NCI-H69 (cell line): ENCODE data around the gene SETD1A.

Experiments
- DNase-seq: peaks from one replicate; lab custom pipeline; 2025; lab: John Stamatoyannopoulos, UW

The SETD1A gene

DNA sequence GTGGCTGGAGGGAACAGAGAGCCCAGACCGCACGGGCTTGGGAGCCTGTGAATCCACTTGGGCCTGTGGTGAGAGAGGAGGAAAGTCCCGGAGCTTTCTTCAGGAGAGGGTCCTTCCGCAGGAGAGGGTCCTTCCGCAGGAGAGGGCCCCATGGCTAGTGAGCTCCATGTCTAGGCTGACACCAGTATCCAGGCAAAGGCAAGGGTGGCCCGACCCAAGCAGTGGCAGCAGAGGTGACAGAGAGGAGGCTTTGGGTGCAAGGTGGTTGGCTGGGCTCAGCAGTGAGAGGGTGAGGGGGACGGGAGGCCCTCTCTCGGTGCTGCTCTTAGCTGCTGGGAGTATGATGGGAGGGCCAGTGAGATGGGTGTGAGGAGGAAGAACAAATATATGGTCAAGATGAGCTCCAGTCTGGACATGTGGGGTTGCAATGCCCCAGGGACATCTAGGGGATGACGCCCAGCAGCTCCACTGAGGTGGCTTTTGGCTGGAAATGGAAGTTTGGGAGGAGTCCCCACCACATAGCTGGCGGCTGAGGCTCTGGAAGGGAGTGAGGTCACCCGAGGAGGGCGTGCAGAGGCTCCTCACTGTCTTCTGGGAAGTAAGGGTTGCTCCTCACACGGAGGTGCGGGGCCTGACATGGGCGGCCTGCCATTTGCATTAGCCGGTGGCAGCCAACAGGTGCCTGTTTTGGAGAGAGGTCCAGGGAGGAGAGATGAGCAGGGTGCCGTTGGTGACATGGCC lies 25.2 kb downstream of the SETD1A start:
- no peak for DNase-seq

DNA sequence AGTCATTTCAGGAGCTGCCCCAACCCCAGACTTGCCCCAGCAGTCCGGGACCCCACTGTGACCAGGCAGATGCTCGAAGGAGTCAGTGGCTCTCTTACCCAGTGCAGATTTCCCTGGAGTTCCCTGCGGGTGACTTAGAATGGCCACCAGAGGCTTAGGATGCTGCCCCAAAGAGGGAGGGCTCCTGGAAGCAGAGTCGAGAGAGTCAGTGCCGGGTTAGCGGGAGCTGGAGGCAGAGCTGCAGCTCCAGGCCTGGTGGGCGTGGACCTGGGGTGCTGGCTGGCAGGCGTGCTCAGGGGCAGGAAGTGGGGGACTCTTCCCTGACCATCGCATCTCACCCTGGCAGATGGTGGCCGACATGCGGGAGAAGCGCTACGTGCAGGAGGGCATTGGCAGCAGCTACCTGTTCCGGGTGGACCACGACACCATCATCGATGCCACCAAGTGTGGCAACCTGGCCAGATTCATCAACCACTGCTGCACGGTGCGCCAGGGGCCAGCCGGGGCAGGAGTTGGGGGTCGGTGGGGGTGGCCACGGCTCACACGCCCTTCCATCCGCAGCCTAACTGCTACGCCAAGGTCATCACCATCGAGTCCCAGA lies 25.8 kb downstream of the SETD1A start:
- DNase-seq = no peak

DNA sequence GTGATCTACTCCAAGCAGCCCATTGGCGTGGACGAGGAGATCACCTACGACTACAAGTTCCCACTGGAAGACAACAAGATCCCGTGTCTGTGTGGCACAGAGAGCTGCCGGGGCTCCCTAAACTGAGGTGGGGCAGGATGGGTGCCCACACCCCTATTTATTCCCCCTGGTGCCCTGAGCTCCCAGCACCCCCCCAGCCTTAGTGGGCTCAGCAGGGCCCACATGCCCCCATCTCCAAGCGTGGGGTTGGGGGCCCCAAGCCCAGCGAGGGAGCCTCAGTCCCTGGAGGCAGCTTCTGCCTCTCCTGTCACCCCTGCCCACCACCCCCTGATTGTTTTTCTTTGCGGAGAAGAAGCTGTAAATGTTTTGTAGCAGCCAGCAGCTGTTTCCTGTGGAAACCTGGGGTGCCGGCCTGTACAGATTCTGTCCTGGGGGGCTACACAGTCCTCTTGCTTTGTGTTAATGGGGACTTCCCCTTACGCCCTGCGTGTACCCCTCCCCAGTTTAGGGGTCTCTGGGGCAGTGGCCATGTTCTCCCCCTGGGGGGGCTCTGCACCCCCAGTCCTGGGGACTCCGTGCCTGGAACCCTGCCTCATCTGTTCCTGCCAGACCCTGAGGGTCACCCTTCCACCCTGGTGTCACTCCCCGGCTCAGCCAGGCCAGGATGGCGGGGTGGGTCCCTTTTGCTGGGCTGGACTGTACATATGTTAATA lies 26.5 kb downstream of the SETD1A start:
- DNase-seq = no peak

- DNase-seq = peak; percentile 83
Measured at GRCh38 chr16:30984669-30985400, 27.3 kb downstream of the SETD1A start, which contains the start of gene HSD3B7. HSD3B7 (plus strand) TSS chr16:30985207; CDS start chr16:30985659, 452 bp downstream.

GRCh38 chr16:30985401-30986128 lies 28.0 kb downstream of the SETD1A start:
- DNase-seq = peak; percentile 67

- DNase-seq = no peak
Measured at GRCh38 chr16:30986129-30986991, 28.8 kb downstream of the SETD1A start.

DNA sequence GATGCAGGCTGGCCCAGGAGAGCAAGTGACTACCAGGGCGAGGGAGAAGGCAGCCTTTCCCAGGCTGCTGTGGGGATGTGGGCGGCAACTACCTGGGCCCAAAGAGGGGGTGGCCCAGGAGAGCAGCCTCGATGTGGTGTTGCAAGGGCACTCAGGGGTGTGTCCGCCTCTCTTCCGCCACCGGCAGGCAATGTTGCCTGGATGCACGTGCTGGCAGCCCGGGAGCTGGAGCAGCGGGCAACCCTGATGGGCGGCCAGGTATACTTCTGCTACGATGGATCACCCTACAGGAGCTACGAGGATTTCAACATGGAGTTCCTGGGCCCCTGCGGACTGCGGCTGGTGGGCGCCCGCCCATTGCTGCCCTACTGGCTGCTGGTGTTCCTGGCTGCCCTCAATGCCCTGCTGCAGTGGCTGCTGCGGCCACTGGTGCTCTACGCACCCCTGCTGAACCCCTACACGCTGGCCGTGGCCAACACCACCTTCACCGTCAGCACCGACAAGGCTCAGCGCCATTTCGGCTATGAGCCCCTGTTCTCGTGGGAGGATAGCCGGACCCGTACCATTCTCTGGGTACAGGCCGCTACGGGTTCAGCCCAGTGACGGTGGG lies 30.1 kb downstream of the SETD1A start:
- no peak for DNase-seq

DNA sequence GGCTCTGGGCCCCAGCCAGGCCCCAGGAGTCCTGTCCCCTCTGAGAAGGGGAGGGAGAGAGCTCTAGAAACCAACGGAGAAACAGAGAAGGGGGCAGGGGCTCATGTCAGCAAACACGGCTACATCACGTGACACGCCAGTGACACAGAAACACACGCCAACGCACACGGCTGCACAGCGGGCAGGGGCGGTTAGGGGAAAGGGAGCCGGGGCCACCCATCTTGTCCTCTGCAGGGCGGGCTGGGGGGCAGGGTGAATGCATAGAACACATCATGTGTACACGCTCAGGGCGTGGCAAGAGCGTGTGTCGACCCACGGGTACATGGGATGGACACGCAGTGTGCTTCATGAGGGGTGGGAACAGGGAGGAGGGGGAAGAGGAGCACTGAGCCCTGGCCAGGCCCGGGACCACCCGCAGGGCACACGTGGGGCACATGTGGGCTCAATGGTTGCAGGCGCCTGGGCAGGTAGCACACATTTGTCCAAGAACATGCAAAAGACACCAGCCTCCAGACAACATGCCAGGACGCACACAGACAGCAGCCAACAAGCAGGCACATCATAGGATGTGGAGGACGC lies 32.0 kb downstream of the SETD1A start:
- no peak for DNase-seq

GRCh38 chr16:30990105-30990504 lies 32.6 kb downstream of the SETD1A start:
- DNase-seq = no peak

DNA sequence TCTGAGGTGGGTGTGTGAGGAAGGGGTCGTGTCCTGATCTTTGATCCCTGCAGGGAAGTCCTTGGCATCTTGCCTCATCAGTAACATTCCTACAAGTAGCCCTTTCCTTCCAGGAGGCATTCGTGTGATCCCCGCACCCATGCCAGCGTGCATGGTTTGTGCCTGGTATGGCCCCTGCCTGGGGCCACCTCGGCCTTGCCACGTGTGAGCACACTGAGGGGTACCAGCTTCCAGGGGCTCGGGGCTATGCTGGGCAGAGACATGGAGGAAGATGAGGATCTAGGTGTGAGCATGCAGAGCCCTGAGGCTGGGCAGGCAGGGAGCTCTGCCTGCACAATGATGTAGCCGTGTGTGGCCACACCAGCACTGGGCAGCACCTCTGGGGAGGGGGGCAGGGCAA lies 33.5 kb downstream of the SETD1A start:
- DNase-seq = no peak

DNA sequence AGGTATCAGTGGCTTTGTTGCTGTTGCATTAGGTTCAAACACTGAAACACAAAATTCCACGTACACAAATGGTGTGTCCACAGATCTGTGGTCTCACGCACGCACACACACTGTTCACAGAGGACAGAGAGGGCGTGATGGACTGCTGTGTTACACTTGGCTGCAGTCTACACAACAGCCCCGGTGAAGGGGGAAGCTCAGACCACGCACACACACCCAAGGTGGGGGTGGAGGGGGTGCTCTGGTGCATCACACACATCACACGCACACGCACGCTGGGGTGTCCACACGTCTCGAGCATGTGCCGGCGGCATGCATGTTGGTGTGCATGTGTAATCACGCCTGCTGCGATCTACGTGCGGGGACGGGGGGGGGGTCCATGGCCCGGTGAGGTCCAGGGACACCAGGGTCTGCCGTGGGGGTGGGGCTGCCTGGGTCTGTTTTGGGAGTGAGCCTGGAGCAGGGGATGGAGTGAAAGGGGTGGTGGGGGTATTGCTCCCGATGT lies 34.8 kb downstream of the SETD1A start:
- no peak for DNase-seq

DNA sequence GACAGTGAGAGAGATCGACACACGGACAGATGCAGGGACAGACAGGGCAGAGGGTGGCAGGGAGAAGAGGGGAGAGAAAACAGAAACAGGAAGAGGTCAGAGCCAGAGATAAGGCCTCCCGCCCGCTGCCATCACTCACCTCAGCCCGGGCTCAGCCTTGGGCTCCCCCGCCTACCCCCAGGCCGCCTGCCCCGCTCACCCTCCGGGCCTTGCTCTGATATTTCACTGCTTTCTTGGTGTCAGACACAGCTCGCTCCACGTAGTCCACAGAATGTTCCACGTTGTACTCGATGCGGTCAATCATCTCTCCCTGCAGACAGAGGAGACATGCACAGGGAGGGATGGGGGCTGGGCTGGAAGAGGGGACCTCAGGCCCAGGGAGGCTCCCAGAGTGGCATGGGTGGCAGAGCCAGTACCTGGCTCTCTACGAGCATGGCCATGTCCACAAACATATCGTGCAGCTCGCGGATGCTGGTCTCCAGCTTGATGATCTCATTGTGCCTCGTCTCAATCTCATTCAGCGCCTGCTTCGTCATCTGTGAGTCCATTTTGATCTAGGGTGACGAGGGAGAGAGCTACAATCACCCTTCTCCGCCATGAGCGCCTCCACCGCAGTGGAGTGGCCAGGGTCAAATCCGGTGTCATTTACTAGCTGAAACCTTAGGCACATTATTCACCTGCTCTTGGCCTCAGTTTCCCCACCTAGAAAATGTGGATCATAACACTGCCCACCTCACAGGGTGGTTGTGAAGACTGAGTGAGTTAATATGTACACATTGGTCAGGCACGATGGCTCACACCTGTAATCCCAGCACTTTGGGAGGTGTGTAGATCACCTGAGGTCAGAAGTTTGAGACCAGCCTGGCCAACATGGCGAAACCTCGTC lies 35.6 kb downstream of the SETD1A start:
- DNase-seq = no peak

DNA sequence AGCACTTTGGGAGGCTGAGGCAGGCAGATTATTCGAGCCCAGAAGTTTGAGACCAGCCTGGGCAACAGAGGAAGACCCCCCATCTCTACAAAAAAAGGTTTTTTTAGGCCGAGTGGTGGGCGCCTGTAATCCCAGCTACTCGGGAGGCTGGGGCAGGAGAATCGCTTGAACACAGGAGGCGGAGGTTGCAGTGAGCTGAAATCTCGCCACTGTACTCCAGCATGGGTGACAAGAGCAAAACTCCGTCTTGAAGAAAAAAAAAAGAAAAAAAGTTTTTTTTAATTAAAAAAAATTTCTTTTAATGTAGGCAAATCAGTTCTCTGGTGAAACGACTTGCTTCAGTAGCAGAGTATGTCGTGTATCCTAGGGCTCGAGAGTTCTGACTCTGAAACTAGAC lies 38.4 kb downstream of the SETD1A start:
- DNase-seq = no peak

- DNase-seq = no peak
Measured at GRCh38 chr16:30996324-30996984, 38.9 kb downstream of the SETD1A start.

DNA sequence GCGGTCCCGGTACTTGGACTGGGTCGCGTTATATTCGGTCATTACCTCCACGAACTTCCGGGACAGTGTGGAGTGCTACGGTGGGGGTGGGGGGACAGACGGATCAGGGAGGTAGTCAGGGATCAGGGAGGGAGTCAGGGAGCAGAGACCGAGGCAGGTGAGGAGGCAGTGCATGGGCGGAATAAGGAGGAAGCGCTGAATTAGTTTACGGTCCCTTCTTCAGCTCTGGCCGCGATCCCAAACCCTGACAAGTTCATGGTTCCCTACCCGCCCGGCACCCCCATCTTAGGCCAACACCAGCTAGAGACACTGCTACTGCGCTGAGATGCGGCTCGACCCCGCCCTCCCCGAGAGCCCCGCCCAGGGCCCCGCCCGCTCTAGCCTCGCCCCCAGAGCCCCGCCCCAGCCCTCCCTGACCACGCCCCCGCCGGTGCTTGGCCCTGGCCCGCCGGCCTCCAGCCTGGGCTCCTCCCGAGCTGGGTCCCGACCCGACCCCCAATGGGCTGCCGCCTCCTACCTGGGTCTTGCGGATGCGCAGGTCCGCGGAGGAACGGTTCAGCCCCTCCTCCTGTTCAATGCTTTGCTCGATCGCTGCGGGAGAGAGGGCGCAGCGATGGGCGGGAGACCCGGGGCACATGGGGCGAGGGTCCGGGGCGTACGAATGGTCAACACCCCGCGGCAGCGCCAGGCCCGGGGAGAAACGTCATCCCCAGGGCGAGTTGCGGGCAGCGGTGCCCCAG lies 39.6 kb downstream of the SETD1A start:
- DNase-seq = peak; percentile 75

- DNase-seq = peak; percentile 26
Measured at GRCh38 chr16:30997725-30998711, 40.5 kb downstream of the SETD1A start.
